NCI-H1417 treated with DMSO at 0.1 percent for 48 hours (cell line): ENCODE data around the gene ARVCF.

ENCODE experiments used
- DNase-seq: peaks from one replicate; lab custom pipeline; 2025; lab: John Stamatoyannopoulos, UW

The ARVCF gene

GRCh38 chr22:19986410-19987341 lies 29.9 kb downstream of the ARVCF start:
- no peak for DNase-seq

- no peak for DNase-seq
Observed at GRCh38 chr22:19986011-19986409, 30.6 kb downstream of the ARVCF start.

- DNase-seq = no peak
Observed at GRCh38 chr22:19984851-19985811, 31.5 kb downstream of the ARVCF start.

GRCh38 chr22:19984201-19984753 lies 32.3 kb downstream of the ARVCF start:
- no peak for DNase-seq

GRCh38 chr22:19983741-19984140 lies 32.9 kb downstream of the ARVCF start:
- DNase-seq = no peak

GRCh38 chr22:19982991-19983578 lies 33.5 kb downstream of the ARVCF start:
- no peak for DNase-seq

- no peak for DNase-seq
Observed at GRCh38 chr22:19981961-19982920, 34.4 kb downstream of the ARVCF start.

GRCh38 chr22:19981171-19981960 lies 35.3 kb downstream of the ARVCF start:
- no peak for DNase-seq

- DNase-seq = no peak
Observed at GRCh38 chr22:19980766-19981165, 35.9 kb downstream of the ARVCF start.

- DNase-seq = no peak
Observed at GRCh38 chr22:19979712-19980493, 36.7 kb downstream of the ARVCF start.

- no peak for DNase-seq
Observed at GRCh38 chr22:19978748-19979147, 37.9 kb downstream of the ARVCF start.

- no peak for DNase-seq
Observed at GRCh38 chr22:19977296-19978243, 39.1 kb downstream of the ARVCF start.

GRCh38 chr22:19976671-19977070 lies 40.0 kb downstream of the ARVCF start:
- DNase-seq = no peak

- no peak for DNase-seq
Observed at GRCh38 chr22:19975707-19976035, 41.0 kb downstream of the ARVCF start.

- no peak for DNase-seq
Observed at GRCh38 chr22:19974935-19975706, 41.5 kb downstream of the ARVCF start.

- DNase-seq = no peak
Observed at GRCh38 chr22:19974268-19974861, 42.3 kb downstream of the ARVCF start.
